Limb (tissue), 2 donors: ENCODE measurements around the gene AMPH.

ENCODE experiments used
- DNase-seq, 2 donors: peaks; one replicate each; pipeline ENCODE4 v3.0.0-alpha.2; 2016; ENCODE audit errors: extremely low spot score in 2 of 2

Gene AMPH

DNA sequence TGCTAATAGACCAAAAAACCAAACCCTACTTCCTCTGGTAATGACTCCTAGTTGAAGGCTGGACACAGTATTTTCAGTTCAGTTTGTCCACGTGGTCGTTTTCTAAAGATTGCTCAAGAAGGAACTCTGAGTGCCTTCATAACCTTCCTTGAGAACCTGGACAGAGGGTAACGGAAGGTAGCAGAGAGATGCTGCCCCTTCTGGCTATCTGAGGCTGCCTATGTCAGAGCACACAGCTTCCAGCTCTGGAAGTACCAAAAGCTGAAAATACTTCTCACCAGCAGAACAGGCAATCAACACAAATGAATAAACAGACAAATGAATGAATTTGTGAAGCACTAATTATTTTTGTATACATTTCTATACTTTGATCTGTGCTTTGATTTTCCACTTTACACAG lies 85.2 kb downstream of the AMPH start:
- no peak for DNase-seq

DNA sequence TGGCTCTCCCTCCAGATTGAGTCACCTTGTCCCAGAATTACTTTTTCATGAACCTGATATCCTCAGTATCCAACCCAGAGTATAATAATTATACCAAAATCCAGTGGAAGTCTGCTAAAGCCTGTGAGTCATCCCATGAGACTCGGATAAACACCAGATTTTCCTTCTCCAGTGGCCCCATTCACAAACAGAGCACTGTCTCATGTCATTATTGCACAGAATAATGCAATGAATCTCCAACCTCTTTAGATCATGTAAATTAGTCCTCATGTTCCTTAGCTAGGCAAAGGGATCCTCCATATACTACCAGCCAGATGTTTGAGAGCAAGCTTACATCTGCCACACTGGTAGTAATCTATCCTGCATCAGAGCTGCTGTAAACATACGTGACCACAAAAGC lies 89.0 kb downstream of the AMPH start:
- DNase-seq: no peak

DNA sequence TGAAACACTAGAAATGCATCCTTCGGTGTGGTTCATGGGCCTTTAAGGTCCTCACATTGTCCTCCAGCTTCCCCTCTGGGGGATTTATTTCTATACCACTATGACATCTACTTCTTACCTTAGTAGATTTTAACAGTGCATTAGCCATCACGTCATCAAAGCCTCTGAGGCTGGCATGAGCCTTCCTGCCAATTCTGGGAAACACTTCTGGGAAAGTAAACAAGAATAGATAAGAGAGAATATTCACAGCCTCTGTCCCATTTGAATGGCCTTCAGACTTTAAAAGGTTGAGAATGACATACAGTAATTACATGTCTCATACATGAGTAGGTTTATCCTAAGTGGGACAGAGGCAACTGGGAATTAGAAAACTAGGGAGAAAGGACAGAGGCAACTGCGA lies 89.7 kb downstream of the AMPH start:
- DNase-seq: no peak

DNA sequence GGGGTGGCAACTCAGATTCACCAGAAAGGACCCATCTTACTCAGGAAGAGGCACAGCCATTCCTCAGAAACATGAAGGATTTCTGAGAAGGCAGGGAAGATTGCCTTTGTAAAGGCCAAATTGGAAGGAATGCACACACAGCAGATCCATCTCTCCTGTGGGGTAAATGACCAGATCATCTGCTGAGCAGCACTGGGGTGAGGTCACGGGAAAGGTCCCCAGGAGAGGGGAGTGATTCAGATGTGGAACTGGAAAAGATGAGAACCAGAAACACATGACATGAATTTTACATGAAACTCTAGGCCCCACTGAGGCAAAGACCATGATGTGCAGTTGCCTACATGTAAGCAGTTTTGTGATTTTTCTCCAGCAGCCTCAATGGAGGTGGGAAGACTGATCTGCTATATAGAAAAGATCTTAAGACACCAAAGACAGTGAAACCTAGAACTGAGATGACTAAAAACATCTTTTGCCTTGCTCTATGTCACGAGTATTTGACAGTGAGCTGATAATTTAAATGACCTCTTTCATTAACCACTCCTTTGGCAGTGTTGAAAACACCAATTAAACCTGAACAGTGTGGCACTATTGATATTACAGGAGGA lies 91.6 kb downstream of the AMPH start:
- no peak for DNase-seq

DNA sequence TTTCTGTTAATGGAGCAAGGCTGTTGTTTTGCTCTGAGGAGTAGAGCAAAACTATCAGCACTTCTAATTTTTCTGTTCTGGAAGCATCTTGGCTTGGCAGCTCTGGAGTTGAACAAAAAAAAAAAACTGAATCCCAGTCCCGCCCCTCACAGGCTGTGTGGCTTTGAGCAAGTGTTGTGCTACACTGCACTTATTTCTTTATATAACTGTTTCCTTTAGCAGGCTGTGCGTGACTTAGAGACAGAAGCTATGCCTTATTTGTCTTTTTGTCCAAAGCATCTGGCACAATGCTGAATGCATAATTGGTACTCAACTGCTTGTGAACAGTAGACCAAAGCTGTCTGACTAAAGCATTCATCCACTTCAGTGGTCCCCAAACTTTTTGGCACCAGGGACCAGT lies 96.1 kb downstream of the AMPH start:
- no peak for DNase-seq

DNA sequence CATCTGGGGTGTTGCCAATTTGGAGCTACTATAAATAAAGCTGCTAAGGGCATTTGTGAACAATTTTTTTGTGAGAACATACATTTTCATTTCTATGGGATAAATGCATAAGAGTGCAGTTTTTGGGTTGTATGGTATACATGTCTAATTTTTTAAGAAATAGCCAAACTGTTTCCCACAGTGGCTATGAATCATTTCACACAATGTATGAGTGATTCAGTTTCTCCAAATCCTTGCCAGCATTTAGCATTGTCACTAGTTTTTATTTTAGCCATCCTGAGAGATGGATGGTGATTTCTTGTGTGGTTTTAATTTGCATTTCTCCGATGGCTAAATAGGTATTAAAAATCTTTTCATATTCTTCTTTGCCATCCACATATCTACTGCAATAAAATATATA lies 105.3 kb downstream of the AMPH start:
- DNase-seq: no peak

DNA sequence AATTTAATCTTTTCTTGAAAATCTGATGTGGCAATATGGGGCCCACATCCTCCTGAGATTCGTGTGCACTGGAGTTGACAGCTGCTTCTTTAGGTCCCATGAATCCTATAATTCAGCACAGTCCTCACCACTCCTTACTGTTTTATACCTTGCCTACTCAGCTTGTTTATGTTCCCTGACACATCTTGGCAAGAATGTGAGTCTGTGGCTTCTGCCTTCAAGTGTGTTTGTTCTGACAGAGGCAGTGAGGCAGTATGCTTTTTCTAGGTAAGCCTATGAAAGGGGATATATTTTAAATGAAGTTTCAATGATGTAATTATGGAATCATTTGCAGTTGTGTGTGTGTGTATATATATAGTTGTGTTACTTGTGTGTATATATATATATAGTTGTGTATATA lies 106.4 kb downstream of the AMPH start:
- no peak for DNase-seq

DNA sequence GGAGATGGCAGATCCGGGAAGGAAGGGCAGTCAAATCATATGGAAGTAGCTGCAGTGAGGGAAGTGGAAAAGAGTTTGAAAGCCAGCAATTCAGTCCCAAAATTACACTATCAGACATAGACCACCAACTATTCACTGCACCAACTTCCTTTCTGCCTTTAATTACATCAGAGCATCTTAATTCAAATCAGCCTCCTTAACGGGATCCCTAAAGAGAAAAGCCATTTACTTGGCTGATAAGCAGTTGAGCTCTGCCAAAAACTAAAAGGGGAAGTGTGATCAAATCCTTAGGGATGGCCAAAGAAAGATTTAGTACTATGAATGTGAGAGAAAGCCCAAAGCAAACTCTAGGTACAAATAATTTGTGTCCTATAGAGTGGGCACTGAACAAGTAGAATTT lies 110.4 kb downstream of the AMPH start:
- DNase-seq: no peak

DNA sequence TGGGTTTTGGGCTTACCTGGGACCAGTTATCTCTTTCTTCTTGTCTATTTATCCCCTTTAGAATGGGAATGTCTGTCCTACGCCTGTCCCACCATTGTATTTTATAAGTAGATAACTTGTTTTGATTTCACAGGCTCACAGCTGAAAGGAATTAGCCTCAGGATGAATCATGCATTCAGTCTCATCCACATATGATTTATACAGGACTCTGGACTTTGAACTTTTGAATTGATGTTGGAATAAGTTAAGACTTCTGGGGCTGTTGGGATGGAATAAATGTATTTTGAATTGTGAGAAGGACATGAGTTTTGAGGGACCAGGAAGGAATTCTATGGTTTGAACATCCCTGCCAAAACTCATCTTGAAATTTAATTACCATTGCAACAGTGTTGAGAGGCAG lies 112.6 kb downstream of the AMPH start:
- DNase-seq: no peak

DNA sequence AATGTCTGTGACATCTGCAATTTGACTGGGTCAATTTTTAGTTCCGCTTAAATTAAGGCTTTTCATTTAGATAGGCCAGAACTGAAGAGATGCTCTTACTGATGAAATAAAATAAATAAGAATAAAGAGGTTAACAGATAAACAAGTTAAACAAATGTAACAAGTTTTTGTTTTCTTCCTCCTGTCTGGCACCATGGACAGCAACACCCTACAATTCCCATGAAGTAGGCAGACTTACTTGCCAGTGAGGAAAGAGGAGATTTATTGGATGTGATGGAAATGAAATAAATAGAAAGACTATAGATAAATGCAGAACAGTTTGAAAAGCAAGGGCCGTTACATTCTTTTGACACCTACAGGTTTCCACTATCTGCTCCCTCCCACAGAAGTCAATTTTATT lies 118.5 kb downstream of the AMPH start:
- DNase-seq: peak in 1 of 2 donors; percentile 11

DNA sequence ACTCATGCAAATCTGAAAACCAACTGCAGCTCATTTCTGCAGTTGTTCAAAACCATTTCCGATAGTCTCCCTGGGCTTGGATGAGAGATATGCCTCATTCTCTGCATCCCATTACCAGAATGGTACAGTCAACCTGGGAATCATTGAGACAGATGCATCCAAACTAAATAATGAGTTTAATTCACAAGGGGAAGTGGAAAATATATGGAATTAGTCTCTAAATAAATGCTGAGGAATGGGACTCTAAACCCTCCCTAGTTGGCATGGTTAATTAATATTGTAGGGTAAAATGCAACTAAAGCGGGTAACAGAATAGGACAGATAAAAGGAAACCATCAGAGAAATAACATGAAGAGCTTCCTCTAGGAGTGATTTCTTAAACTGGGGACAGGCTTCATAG lies 118.9 kb downstream of the AMPH start:
- DNase-seq: no peak

DNA sequence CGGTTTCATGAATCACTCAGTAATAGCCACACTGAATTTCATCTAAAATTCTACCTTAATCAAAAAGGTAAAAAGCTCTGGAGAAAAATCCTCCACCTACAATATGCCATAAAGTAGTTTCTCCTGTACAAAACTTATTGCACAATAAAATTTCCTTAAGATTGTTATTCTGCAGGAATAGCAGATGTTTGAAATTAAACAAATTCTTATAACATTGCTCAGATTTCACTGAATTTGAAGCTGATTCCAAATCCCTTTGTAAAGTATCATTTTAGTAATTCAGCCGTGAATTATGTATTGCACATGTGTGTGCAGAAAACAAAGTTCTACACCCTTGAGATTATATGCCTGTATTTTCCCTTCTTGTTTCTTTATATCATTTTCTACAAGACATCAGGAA lies 123.8 kb downstream of the AMPH start:
- peak in 1 of 2 donors; percentile 15 for DNase-seq

DNA sequence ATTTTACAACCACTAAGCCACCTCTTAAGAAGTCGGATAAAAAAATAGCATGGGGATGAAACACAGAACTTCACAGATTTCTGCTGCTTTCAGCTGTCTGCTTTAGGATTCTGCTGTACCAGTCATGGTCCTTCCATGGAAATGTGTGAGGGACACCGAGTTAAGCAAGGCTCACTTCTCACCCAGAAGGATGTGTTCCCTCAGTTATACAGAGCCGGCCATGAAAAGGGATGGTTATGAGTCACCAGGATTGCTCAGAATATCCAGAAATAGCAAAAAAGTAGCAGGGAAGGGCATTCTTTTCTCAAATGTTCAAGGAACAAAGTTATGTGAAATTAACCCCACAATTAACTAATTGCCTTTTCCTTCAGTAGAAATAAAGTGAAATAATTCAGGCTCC lies 124.4 kb downstream of the AMPH start:
- DNase-seq: no peak

DNA sequence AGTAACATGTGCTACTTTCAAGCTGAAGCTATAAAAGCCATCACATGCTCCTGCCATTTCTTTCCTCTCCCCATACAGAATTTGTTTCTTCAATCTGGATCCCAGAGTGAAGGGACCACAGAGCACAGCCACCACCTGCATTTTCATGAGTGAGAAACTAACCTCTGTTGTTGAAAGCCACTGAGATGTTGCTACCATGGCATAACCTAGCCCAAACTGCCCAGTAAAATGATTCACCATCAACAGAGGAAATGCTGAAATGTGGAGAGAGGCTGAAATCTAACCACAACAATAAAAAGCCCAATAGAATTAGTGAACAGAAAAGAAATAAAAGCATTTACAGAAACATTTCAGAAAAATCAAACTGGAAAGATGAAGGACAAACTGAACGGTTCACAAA lies 125.2 kb downstream of the AMPH start:
- DNase-seq: no peak

DNA sequence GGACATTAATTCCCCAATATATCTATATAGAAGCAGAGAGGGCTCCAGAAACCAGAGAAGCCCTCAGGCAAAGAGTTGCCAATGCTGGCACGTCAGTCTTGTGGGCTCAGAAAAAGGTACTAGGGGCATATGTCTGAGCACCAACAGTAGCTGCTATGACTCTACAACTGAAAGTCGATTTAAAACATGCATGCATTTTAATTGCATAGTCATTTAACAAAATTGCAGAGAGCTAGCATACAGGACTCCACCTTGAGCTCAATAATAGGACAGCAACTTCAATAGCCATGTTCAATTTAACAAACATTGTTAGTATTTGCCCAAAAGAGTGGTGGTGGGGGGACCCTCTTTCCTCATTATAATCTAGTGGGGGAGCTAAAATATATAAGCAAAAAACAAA lies 126.5 kb downstream of the AMPH start:
- DNase-seq: no peak

DNA sequence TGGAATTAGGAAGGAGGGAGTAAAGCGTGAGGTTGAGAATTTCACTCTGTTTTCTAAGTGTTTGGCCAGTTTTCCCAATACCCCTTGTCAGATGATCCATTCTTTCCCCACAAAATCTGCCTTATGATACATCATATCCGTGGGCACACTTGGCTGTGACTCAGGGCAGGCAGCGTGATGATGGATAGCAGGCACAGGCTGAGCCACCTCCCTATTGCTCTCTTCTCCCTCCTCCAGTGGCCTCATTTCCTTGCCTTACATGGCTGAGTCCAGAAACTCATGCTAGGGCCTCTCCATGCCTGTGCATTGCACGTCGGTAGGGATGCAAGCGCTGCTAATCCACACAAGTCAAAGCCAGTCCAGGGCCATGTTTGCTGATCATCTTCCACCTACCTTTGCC lies 128.3 kb downstream of the AMPH start:
- DNase-seq: no peak

DNA sequence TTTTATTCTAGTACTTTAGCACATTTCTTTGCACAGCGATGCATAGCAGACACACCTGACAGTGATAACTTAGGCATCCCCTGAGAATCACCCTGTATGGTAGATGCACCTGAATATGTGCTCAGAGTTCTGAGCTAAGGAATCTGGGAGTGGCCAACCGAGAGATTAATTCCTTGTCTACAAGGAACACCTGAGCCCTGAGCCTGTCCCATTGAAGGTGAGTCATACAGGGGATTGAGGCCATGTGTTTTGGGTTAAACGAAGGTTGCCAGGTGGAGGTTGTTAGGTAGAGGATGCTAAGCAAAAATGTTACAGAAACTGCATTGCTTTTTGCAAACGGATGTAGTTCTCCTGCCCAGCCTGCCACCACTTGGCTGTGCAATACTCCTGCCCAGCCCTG lies 128.9 kb downstream of the AMPH start:
- DNase-seq: no peak

DNA sequence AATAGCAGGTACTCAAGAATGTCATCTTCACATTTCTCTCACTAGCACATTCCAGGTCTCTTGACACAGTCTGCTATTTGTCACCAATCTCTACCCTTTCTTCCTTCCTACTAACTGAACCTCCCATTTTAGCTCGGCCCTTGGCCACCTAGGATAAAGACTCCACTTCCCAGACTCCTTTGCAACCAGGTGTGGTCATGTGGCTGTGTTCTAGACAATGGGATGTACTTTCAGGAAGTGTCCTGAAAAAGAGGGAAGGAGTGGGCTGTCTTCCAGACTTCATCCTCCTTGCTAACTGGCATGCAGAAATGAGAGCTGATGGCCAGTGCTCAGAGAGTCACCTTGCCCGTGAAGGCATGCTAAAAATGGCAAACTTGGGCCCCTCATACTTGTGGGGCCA lies 139.2 kb downstream of the AMPH start:
- no peak for DNase-seq

DNA sequence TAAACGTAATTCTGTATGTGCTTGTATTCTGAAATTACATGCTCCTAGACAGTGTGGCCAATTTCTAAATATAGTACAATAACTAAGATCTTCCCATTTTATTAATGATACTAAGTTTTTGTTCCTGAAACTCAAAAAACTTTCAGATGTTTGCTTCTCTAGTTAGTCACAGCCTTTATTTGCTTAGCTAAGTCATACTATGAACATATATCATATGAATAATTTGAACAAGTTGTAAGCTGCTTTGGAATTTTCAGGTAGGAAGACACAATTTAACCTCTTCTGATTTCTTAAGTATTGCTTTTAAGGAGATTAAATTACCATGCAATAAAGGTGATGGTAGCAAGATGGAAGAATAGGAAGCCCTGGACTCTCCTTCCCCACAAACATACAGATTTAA lies 148.7 kb downstream of the AMPH start:
- DNase-seq: no peak

DNA sequence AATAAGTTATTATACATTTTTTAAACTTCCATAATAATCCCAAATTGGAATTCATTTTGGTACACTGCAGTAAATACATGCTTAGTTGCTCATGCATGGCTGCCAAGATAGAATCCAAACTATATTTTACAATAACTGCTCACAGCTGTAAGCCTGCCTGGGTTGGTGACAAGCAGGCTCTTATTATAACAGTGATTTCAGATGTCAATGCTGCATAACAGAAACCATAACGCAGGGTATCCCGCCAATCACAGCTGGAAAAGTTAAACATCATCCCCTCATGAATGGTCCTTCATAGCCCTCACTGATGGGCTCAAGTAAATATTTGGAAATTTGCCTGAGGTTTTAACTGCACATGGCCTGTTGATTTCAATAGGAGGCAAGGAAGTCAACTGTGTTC lies 149.8 kb downstream of the AMPH start:
- DNase-seq: peak in 1 of 2 donors; percentile 8

DNA sequence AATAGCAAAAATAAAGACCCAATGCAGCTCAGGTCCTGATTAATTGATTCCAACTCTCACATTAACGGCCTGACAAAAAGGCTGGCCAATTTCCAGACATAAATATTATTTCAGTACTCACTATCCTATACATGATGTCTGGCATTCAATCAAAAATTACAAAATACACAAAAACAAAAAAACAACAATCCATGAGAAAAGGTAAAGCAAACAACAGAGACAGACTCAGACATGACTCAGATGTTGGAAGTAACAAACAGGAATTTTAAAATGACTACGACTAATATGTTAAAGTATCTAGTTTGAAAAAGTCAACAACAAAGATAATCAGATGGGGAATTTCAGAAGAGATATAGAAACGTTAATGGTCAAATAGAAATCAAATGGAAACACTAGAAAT lies 152.8 kb downstream of the AMPH start:
- DNase-seq: no peak

DNA sequence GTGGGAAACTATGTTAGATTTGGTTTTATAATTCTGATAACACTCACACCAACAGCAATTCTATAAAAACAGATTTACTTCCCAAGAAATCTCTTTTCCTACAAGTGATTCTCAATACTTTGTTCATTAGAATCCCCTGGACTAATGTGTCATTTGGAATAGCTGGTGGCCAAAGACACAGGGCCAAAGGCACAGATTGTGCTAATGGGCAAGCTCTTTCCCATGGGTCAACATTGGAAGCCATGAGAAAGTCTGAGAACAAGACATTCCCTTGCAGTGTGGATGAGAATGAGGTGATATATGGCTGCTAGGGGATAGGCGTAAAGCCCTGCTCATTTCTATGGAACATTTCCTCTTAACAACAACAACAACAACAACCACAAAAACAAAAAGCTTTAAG lies 153.8 kb downstream of the AMPH start:
- no peak for DNase-seq

DNA sequence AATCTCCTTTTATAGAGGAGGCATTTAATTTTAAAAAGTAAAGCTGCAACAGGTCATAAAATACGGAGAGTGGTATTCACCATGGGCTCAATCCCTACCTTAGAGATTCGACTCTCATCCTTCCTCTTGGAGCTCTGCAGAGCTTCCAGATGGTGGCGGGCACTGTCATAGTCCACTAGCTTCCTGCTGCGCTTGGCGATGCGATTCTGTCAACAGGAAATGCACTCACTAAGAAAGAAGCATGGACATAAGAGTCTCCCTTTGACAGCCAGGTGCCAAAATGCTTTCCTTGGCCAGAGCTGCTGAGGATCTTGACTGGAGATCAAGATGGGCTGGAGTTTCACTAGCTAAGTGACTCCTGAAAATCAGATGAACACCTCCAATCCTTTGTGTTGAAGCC lies 154.4 kb downstream of the AMPH start:
- DNase-seq: no peak

DNA sequence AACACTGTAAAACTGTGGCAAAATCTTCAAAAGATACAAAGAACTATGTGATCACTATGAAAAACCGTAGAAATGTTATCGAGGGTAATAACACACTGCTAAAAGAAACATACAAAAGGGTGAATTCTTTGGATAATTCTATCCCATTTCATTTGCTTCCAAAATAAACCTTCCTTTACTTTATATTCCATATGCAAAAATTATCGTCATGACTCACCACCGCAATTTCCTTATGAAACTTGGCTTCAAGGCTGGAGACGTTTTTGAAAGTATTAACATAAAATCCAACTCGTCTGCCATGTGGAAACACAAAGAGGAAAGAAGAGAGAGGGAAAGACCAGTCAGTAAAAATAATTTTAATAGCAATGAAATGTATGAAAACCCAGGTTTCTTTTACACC lies 165.2 kb downstream of the AMPH start:
- DNase-seq: peak in 1 of 2 donors; percentile 13
